Activated CD8-positive, alpha-beta T cell treated with anti-CD3 and anti-CD28 coated beads, Interleukin-2, amount 10 ng/mL, durations not matched to agents 7 days and 5 days (primary cell): ENCODE data around the gene ACTL10. TPM values are rescaled to one million over a fixed set of nuclear protein-coding genes. Genes with fewer than 3 reads are reported as not detected.
"Not testable (repeated sequence)": the region's sequence is repeated elsewhere in the genome, so short reads cannot be mapped to it uniquely, and the experiment has no call there.

Source experiments
- ATAC-seq: fragments of 150-1000 bp; cut with Tn5 transposase; one replicate; pipeline ENCODE4 v1.10.0; 2021; ENCODE audit warnings: moderate library complexity
- CTCF ChIA-PET: fragments of 350-600 bp; sonication (Branson Sonifier 250); formaldehyde crosslinking; loops from one replicate; lab custom pipeline; 2021; ENCODE audit warnings: antibody characterized with exemption; lab: Charles Lee
- POLR2A ChIA-PET: fragments of 350-600 bp; sonication (Branson Sonifier 250); formaldehyde crosslinking; loops from one replicate; lab custom pipeline; 2021; ENCODE audit warnings: antibody characterized with exemption; lab: Charles Lee
- DNase-seq: peaks from one replicate; pipeline ENCODE4 v3.0.0-alpha.2; 2020
- H3K27ac Mint-ChIP-seq: one replicate; pipeline ENCODE4 v1.8.0; 2021; ENCODE audit warnings: mild to moderate bottlenecking, mixed read lengths
- H3K27me3 Mint-ChIP-seq: one replicate; pipeline ENCODE4 v1.8.0; 2021; ENCODE audit warnings: low read depth, mixed read lengths
- H3K36me3 Mint-ChIP-seq: one replicate; pipeline ENCODE4 v1.8.0; 2021; ENCODE audit warnings: low read depth, mixed read lengths
- H3K4me1 Mint-ChIP-seq: one replicate; pipeline ENCODE4 v1.8.0; 2021; ENCODE audit warnings: low read depth, mixed read lengths
- H3K4me3 Mint-ChIP-seq: one replicate; pipeline ENCODE4 v1.8.0; 2021; ENCODE audit warnings: mild to moderate bottlenecking, mixed read lengths
- H3K9me3 Mint-ChIP-seq: one replicate; pipeline ENCODE4 v1.8.0; 2022; ENCODE audit warnings: mixed read lengths; ENCODE audit not compliant: insufficient read depth
- total RNA-seq, 2 experiments: library from RNA; stranded (reverse); gene quantifications; one replicate each; pipeline ENCODE4 v1.2.3, GENCODE V29; 2021

Gene ACTL10
- total RNA-seq, 2 experiments from 2014 or later, result 2.9 to 3.2 TPM

DNA sequence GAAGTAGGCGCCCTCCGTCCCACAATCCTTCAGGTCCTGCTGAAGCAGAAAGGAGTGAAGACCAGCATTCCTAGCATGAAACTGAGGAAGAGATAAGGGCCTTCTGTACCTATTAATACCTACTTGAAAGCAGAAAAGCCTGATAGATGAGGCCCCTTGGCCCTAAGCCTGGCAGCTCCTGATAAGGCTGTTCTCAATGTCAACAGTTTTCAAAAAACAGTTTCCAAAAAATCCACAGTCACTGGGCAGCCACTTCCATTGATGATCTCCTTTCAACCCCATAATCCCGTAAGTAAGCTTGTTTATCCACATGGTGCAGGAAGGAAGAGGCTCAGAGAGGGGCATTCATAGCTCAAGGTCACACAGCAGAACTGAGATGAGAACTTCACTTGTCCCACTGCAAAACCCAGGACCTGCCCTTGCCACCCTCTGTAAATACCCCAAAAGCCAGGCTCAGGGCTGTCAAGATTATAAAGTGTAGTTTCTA is 22.2 kb downstream of the ACTL10 start:
- no peak overlapping the region for H3K4me3 Mint-ChIP-seq
- H3K27ac Mint-ChIP-seq, result peak overlapping the region; percentile 96
- peaks cover 13% of the 10 kb centered on the region for H3K36me3 Mint-ChIP-seq
- ChIA-PET CTCF (interaction anchor here (0.7 to 3.1 kb wide), 8 partner anchors 9 to 381 kb away, joined by 3 to 12 read pairs (median 4); partner anchors contain the start of genes CHMP4B and PXMP4), POLR2A (interaction anchor here (0.7 to 3.1 kb wide), 4 partner anchors 9 to 31 kb away, joined by 3 to 25 read pairs (median 10); partner anchors contain the start of genes ACTL10 and PXMP4)
- H3K9me3 Mint-ChIP-seq, result no peaks in the 10 kb centered on the region
- no peak for DNase-seq
- peaks cover 71% of the 10 kb centered on the region for H3K4me1 Mint-ChIP-seq
- H3K27me3 Mint-ChIP-seq, result no peaks in the 10 kb centered on the region
- ATAC-seq, result no peak

DNA sequence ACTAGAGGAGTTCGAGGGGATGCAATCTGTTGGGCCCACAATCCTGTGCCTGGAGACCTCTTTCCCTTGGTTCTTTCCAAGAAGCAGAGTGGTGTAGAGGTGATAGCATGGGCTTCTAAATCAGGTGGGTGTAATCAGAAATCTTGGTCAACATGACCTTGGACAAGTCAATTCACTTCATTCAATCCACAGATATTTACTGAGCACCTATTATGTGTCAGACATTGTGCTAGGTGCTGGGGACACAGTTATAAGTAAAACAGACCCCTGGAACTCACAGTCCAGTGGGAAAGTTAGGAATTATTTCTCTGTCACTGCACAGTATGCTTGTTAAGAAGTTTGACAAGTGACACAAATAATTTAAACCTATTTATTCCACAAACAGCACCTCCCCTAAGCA is 22.8 kb downstream of the ACTL10 start:
- Mint-ChIP-seq H3K27ac (peak overlapping the region; percentile 96), H3K27me3 (no peaks in the 10 kb centered on the region), H3K36me3 (peaks cover 10% of the 10 kb centered on the region), H3K4me1 (peaks cover 66% of the 10 kb centered on the region), H3K9me3 (no peaks in the 10 kb centered on the region), H3K4me3 (peak overlapping the region; percentile 67)
- POLR2A ChIA-PET, result interaction anchor here (2.0 to 3.1 kb wide), 3 partner anchors 10 to 30 kb away, joined by 8 to 25 read pairs (median 12); partner anchors contain the start of genes ACTL10 and PXMP4
- DNase-seq (no peak), ATAC-seq (no peak)
- CTCF ChIA-PET, result interaction anchor here (0.7 to 3.1 kb wide), 8 partner anchors 10 to 381 kb away, joined by 3 to 11 read pairs (median 4); partner anchors contain the start of gene PXMP4

DNA sequence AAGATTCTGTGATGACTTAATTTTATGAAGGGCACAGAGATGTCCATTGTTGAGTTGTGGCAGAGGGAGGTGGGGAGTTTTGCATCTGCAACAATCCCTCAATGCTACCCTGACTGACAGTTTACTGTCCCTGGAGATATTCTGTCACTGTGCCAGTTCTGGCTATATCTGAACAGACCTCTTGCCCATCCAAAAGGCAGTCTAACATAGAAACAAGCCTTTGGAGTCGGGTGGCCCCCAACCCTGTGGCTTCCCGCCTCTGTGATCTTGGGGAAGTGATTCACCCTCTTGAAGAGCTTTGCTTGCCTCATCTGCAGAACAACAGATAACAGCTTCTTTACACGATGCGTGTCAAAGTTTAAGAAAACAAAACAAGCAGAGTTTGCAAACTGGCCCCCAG is 23.2 kb downstream of the ACTL10 start:
- Mint-ChIP-seq H3K4me1 (peaks cover 61% of the 10 kb centered on the region), H3K36me3 (peaks cover 5% of the 10 kb centered on the region), H3K9me3 (no peaks in the 10 kb centered on the region), H3K4me3 (peak overlapping the region; percentile 67), H3K27me3 (no peaks in the 10 kb centered on the region), H3K27ac (peak overlapping the region; percentile 96)
- ATAC-seq (peak; percentile 13), DNase-seq (peak; percentile 76)
- CTCF ChIA-PET, result interaction anchor here (1.0 to 3.1 kb wide), 5 partner anchors 10 to 380 kb away, joined by 3 to 11 read pairs (median 5); partner anchors contain the start of gene PXMP4
- POLR2A ChIA-PET, result interaction anchor here (1.1 to 3.1 kb wide), 5 partner anchors 10 to 42 kb away, joined by 4 to 25 read pairs (median 8); partner anchors contain the start of genes ACTL10, PXMP4 and ZNF341

DNA sequence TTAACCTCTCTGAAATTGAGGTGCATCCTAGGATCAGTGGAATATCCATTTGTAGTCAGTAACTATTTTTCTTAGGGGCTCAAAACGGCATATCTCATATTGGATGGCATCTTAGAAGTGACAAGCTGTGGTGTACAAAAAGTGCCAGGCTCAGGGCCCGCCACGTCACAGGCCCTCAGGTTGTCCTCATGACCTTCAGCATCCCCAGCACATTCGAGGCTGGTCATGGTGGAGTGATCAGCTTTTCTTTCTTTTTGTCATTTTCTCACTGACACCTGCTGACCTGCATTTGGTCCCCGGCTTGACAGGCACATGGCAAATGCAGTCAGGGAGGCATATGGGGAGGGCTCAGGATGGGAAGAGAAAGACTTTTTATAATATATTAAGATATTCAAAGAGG is 26.5 kb downstream of the ACTL10 start:
- Mint-ChIP-seq H3K27me3 (no peaks in the 10 kb centered on the region), H3K4me1 (peaks cover 37% of the 10 kb centered on the region), H3K27ac (no peak overlapping the region), H3K4me3 (no peak overlapping the region), H3K36me3 (no peaks in the 10 kb centered on the region), H3K9me3 (no peaks in the 10 kb centered on the region)
- DNase-seq (no peak), ATAC-seq (no peak)
- POLR2A ChIA-PET, result interaction anchor here (1.2 to 1.7 kb wide), 2 partner anchors 12 to 27 kb away, joined by 3 to 4 read pairs; partner anchors contain the start of gene PXMP4
- CTCF ChIA-PET, result interaction anchor here (1.0 to 1.9 kb wide), 2 partner anchors 14 to 26 kb away, joined by 3 to 6 read pairs; no protein-coding TSS in a partner anchor

DNA sequence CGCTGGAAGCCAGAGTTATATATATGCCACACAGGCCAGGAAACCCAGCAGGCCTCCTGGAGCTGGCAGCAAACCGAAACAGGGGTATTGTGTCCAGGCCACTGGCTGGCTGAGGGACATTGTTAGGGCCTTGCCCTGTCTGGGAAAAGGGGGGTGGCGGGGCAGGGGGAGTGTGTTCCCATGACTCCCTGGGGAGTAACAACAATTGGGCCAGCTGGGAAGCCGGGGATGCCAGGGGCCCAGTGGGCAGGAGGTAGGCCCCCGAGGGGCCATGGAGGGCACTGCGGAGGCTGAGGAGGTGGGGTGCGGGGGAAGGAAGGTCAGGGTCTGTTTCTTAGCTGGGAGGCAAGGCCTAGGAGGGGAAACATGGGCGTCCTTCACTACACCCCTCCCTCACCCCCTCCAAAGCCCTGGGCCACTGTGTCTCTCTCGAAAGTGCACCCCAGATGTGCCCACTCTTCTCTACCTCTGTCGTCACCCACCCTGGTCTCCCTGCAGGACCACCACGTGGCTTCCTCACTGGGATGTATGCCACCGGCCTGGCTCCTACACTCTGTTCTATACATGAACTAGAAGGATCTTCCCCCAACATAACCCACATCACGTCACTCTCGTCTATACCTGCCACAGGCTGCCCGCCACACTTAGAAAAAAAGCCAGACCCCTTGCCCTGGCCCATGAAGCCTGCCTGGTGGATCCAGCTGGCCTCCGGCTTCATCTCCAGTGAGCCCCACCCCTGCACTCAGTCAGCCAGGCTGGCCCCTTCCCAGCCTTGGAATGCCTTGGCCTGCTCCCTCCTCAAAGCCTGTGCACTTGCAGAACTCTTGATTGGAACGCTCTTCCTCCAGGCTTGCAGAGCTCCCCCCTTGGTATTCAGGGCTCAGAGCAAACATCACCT is 27.2 kb downstream of the ACTL10 start:
- Mint-ChIP-seq H3K4me3 (no peak overlapping the region), H3K27ac (peak overlapping the region; percentile 63), H3K9me3 (no peaks in the 10 kb centered on the region), H3K4me1 (peaks cover 30% of the 10 kb centered on the region), H3K36me3 (no peaks in the 10 kb centered on the region), H3K27me3 (no peaks in the 10 kb centered on the region)
- no peak for DNase-seq
- ATAC-seq, result no peak
- ChIA-PET CTCF (interaction anchor here (1.4 to 1.9 kb wide), 2 partner anchors 15 to 25 kb away, joined by 3 to 6 read pairs; no protein-coding TSS in a partner anchor), POLR2A (interaction anchor here (0.7 to 1.7 kb wide), 3 partner anchors 13 to 301 kb away, joined by 3 to 4 read pairs (median 3); partner anchors contain the start of gene PXMP4)

DNA sequence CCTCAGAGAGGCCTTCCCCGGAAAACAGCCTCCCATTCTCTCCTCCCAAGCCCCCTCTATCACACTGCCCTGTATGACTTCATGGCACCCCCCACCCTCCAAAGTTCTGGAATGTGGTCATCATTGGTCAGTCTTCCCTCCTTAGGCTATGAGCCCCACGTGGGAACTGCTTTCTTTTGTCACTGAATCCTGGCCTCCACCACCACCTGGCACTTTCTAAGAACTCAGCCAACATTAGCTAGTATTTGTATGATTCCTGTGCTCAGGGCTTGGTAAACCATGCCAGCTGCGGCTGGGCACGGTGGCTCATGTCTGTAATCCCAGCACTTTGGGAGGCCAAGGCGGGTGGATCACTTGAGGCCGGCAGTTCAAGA is 27.9 kb downstream of the ACTL10 start:
- Mint-ChIP-seq H3K4me1 (peaks cover 23% of the 10 kb centered on the region), H3K27ac (peak overlapping the region; percentile 63), H3K9me3 (no peaks in the 10 kb centered on the region), H3K36me3 (no peaks in the 10 kb centered on the region), H3K4me3 (no peak overlapping the region), H3K27me3 (no peaks in the 10 kb centered on the region)
- ChIA-PET POLR2A (no interaction called here), CTCF (interaction anchor here (1.4 kb wide), 1 partner anchor 25 kb away, joined by 3 read pairs; no protein-coding TSS in a partner anchor)
- no peak for ATAC-seq
- no peak for DNase-seq

DNA sequence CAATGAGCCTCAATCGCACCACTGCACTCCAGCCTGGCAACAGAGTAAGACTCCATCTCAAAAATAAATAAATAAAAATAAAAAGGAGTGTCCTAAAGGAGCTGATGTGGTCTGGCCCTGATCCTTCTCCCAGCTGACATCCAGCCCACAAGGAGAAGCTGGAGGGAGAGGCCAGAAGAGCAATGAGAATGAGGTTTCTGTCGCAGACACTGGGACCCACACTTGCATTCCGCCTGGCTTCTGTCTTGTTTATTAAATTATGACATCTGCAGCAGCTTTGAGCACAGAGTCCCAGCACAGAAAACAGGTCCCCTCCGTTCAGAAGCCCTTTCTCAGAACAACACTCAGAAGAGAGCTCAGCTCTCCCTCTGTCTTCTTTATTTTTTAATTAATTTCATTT is 29.7 kb downstream of the ACTL10 start:
- ATAC-seq, result no peak
- Mint-ChIP-seq H3K27ac (no peak overlapping the region), H3K4me3 (no peak overlapping the region), H3K4me1 (peaks cover 5% of the 10 kb centered on the region), H3K9me3 (no peaks in the 10 kb centered on the region), H3K36me3 (no peaks in the 10 kb centered on the region), H3K27me3 (no peaks in the 10 kb centered on the region)
- CTCF ChIA-PET, result no interaction called here
- POLR2A ChIA-PET, result interaction anchor here (1.0 kb wide), 1 partner anchor 12 kb away, joined by 3 read pairs; no protein-coding TSS in a partner anchor
- no peak for DNase-seq

DNA sequence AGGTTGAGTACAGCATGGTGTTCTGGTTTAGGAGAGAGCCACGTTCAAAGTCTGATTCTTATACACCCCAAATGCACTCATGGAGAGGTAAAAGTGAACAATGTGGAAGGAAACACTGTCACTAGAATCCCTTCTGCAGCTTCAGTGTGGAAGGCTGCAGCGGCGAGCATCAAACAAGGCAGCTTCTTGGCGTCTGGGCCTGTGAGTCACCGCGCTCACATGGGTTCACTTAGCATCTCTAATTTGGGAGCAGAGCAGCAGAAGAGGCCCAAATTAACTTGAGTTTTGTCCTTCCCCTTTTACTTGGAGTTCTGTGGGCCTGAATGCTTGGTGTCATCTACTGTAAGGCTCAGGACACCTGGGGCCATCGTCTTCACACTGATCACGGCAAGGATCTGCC is 30.4 kb downstream of the ACTL10 start:
- H3K4me1 Mint-ChIP-seq, result peaks cover 1% of the 10 kb centered on the region
- ChIA-PET CTCF (interaction anchor here (1.3 kb wide), 1 partner anchor 10 kb away, joined by 3 read pairs; no protein-coding TSS in a partner anchor), POLR2A (interaction anchor here (1.0 kb wide), 1 partner anchor 12 kb away, joined by 3 read pairs; no protein-coding TSS in a partner anchor)
- DNase-seq, result no peak
- no peaks in the 10 kb centered on the region for H3K27me3 Mint-ChIP-seq
- H3K9me3 Mint-ChIP-seq, result no peaks in the 10 kb centered on the region
- peaks cover 4% of the 10 kb centered on the region for H3K36me3 Mint-ChIP-seq
- H3K27ac Mint-ChIP-seq, result no peak overlapping the region
- ATAC-seq, result no peak
- H3K4me3 Mint-ChIP-seq, result no peak overlapping the region

DNA sequence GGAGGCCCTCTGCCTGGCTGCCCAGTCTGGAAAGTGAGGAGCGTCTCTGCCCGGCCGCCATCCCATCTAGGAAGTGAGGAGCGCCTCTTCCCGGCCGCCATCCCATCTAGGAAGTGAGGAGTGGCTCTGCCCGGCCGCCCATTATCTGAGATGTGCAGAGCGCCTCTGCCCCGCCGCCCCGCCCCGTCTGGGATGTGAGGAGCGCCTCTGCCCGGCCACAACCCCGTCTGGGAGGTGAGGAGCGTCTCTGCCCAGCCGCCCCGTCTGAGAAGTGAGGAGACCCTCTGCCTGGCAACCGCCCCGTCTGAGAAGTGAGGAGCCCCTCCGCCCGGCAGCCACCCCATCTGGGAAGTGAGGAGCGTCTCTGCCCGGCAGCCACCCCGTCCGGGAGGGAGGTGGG is 32.2 kb downstream of the ACTL10 start:
- POLR2A ChIA-PET, result not testable (repeated sequence)

DNA sequence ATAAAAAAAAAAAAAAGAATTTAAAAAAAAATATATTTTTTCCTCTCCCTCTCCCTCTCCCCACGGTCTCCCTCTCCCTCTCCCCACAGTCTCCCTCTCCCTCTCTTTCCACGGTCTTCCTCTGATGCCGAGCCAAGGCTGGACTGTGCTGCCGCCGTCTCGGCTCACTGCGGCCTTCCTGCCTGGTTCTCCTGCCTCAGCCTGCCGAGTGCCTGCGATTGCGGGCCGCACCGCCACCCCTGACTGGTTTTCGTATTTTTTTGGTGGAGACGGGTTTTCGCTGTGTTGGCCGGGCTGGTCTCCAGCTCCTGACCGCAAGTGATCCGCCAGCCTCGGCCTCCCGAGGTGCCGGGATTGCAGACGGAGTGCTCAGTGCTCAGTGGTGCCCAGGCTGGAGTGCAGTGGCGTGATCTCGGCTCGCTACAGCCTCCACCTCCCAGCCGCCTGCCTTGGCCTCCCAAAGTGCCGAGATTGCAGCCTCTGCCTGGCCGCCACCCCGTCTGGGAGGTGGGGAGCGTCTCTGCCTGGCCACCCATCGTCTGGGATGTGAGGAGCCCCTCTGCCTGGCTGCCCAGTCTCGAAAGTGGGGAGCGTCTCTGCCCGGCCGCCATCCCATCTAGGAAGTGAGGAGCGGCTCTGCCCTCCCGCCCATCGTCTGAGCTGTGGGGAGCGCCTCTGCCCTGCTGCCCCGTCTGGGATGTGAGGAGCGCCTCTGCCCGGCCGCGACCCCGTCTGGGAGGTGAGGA is 34.1 kb downstream of the ACTL10 start:
- POLR2A ChIA-PET, CTCF ChIA-PET, DNase-seq, ATAC-seq, H3K27ac Mint-ChIP-seq, H3K4me1 Mint-ChIP-seq, H3K27me3 Mint-ChIP-seq, H3K4me3 Mint-ChIP-seq, H3K9me3 Mint-ChIP-seq: not testable (repeated sequence)
- H3K36me3 Mint-ChIP-seq, result peaks cover 13% of the 10 kb centered on the region

More for the DNA sequence above, 32.2 kb downstream of the ACTL10 start:
- H3K4me1 Mint-ChIP-seq, H3K9me3 Mint-ChIP-seq, H3K36me3 Mint-ChIP-seq, H3K27me3 Mint-ChIP-seq, CTCF ChIA-PET, DNase-seq, H3K27ac Mint-ChIP-seq, H3K4me3 Mint-ChIP-seq, ATAC-seq: not testable (repeated sequence)
